Thyroid gland (tissue), 4 donors: ENCODE data around the gene SLC2A13.

ENCODE experiments used
- POLR2A ChIP-seq, 2 donors: fragments of 450-650 bp; IDR thresholded peaks; one replicate each; pipeline ENCODE4 v1.6.1; 2017; ENCODE audit warnings: antibody characterized with exemption in 2 of 2, mild to moderate bottlenecking in 2 of 2, moderate library complexity in 1 of 2
- TF ChIP-seq, protein P1 (sequence below), 6 experiments: fragments of 200-600 bp in 3 of 6; fragments of 450-650 bp in 3 of 6; sonication (generic) in 3 of 6; IDR thresholded peaks; one replicate each; pipeline ENCODE4 v1.5.1; 2016 to 2019; ENCODE audit warnings: antibody characterized with exemption in 6 of 6, mild to moderate bottlenecking in 2 of 6, inconsistent platforms in 1 of 6, moderate library complexity in 1 of 6

DNA sequence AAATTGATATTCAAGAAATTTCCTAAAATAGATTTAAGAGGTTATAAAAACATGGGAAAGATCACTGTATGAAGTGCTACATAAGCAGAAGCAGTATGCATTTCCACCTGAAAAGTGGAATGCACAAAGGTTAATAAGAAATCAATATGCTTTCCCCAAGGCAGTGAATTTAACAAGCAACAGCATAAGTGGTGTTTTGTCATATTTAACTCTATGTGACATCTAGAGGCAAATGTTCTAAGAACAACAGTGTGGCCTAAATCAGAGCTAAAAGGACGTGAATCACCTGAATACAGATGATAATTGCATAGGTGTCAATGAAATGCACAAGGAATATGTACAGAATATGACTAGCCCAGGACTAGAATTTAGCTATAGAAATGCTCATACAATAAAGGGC lies 49.5 kb downstream of the SLC2A13 start:
- TF ChIP-seq, protein P1, sequence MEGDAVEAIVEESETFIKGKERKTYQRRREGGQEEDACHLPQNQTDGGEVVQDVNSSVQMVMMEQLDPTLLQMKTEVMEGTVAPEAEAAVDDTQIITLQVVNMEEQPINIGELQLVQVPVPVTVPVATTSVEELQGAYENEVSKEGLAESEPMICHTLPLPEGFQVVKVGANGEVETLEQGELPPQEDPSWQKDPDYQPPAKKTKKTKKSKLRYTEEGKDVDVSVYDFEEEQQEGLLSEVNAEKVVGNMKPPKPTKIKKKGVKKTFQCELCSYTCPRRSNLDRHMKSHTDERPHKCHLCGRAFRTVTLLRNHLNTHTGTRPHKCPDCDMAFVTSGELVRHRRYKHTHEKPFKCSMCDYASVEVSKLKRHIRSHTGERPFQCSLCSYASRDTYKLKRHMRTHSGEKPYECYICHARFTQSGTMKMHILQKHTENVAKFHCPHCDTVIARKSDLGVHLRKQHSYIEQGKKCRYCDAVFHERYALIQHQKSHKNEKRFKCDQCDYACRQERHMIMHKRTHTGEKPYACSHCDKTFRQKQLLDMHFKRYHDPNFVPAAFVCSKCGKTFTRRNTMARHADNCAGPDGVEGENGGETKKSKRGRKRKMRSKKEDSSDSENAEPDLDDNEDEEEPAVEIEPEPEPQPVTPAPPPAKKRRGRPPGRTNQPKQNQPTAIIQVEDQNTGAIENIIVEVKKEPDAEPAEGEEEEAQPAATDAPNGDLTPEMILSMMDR (IDR thresholded peaks at IDR 0.05): no peak
- no peak for TF ChIP-seq POLR2A (IDR thresholded peaks at IDR 0.05)
